DMS 273 (cell line): ENCODE results near the gene POLR1A.
A peak's percentile ranks its signal among the peaks of the same experiment; 100 is the strongest.
"Not testable (repeated sequence)": the region's sequence is repeated elsewhere in the genome, so short reads cannot be mapped to it uniquely, and the experiment has no call there.

ENCODE experiments used
- DNase-seq: peaks from one replicate; lab custom pipeline; 2025; ENCODE audit not compliant: unreplicated experiment; lab: John Stamatoyannopoulos, UW

The POLR1A gene

GRCh38 chr2:86000131-86000937 lies 105.4 kb downstream of the POLR1A start:
- no peak for DNase-seq

- no peak for DNase-seq
These were observed 106.4 kb downstream of the POLR1A start for GRCh38 chr2:85999061-85999831.

GRCh38 chr2:85998071-85998991 lies 107.4 kb downstream of the POLR1A start:
- peak; percentile 62 for DNase-seq

GRCh38 chr2:85997017-85997970 lies 108.4 kb downstream of the POLR1A start:
- DNase-seq: peak; percentile 75

- peak; percentile 25 for DNase-seq
These were observed 109.1 kb downstream of the POLR1A start for GRCh38 chr2:85996591-85996990.

- no peak for DNase-seq
These were observed 109.8 kb downstream of the POLR1A start for GRCh38 chr2:85995648-85996529.

- no peak for DNase-seq
These were observed 110.6 kb downstream of the POLR1A start for GRCh38 chr2:85994897-85995647.

GRCh38 chr2:85994421-85994777 lies 111.3 kb downstream of the POLR1A start:
- DNase-seq: no peak

- DNase-seq: no peak
These were observed 113.1 kb downstream of the POLR1A start for GRCh38 chr2:85992611-85993010.

GRCh38 chr2:85992053-85992452 lies 113.6 kb downstream of the POLR1A start:
- not testable (repeated sequence) for DNase-seq

- no peak for DNase-seq
These were observed 115.6 kb downstream of the POLR1A start for GRCh38 chr2:85990084-85990483.

GRCh38 chr2:85989288-85989865 lies 116.3 kb downstream of the POLR1A start:
- DNase-seq: no peak

- DNase-seq: no peak
These were observed 116.8 kb downstream of the POLR1A start for GRCh38 chr2:85988914-85989270.

GRCh38 chr2:85988175-85988913 lies 117.3 kb downstream of the POLR1A start:
- no peak for DNase-seq

- DNase-seq: no peak
These were observed 118.2 kb downstream of the POLR1A start for GRCh38 chr2:85987266-85988174.

GRCh38 chr2:85986121-85986520 lies 119.6 kb downstream of the POLR1A start:
- DNase-seq: no peak
